ENCODE data around the gene DGCR6.
"Not testable (repeated sequence)": the region's sequence is repeated elsewhere in the genome, so short reads cannot be mapped to it uniquely, and the experiment has no call there.

Gene DGCR6

GRCh38 chr22:18927573-18927972 lies 21.5 kb downstream of the DGCR6 start:
- in situ Hi-C loops (cut with HindIII; ENCODE audit: low sequenced_read_pairs): no loop called here
- H3K4me3 ChIP-seq (ENCODE audit: low read depth, low read length): no peak overlapping the region
- TF ChIP-seq CTCF (IDR thresholded peaks at IDR 0.05; ENCODE audit: low read depth, low read length, missing control alignments): no peak
- DNase-seq (ENCODE audit: low read depth): no peak

GRCh38 chr22:18929459-18929858 lies 23.3 kb downstream of the DGCR6 start:
- no peak for TF ChIP-seq CTCF (IDR thresholded peaks at IDR 0.05; ENCODE audit: low read depth, low read length, missing control alignments)
- no peak for DNase-seq (ENCODE audit: low read depth)
- in situ Hi-C loops (cut with HindIII; ENCODE audit: low sequenced_read_pairs): no loop called here
- H3K4me3 ChIP-seq (ENCODE audit: low read depth, low read length): no peak overlapping the region

GRCh38 chr22:18931905-18932652 lies 26.0 kb downstream of the DGCR6 start:
- no peak overlapping the region for H3K4me3 ChIP-seq (ENCODE audit: low read depth, low read length)
- in situ Hi-C loops (cut with HindIII; ENCODE audit: low sequenced_read_pairs): no loop called here
- no peak for TF ChIP-seq CTCF (IDR thresholded peaks at IDR 0.05; ENCODE audit: low read depth, low read length, missing control alignments)
- no peak for DNase-seq (ENCODE audit: low read depth)

- no peak for TF ChIP-seq CTCF (IDR thresholded peaks at IDR 0.05; ENCODE audit: low read depth, low read length, missing control alignments)
- no peak for DNase-seq (ENCODE audit: low read depth)
- in situ Hi-C loops (cut with HindIII; ENCODE audit: low sequenced_read_pairs): no loop called here
- no peak overlapping the region for H3K4me3 ChIP-seq (ENCODE audit: low read depth, low read length)
Measured at GRCh38 chr22:18933914-18934313, 27.8 kb downstream of the DGCR6 start.

GRCh38 chr22:18934688-18935087 lies 28.6 kb downstream of the DGCR6 start:
- DNase-seq (ENCODE audit: low read depth); H3K4me3 ChIP-seq (ENCODE audit: low read depth, low read length); in situ Hi-C loops (cut with HindIII; ENCODE audit: low sequenced_read_pairs): not testable (repeated sequence)

- no peak within 1 kb of the TSS for H3K4me3 ChIP-seq (ENCODE audit: low read depth, low read length)
- in situ Hi-C loops (cut with HindIII; ENCODE audit: low sequenced_read_pairs): no loop called here
- no peak for TF ChIP-seq CTCF (IDR thresholded peaks at IDR 0.05; ENCODE audit: low read depth, low read length, missing control alignments)
- no peak for DNase-seq (ENCODE audit: low read depth)
Measured at GRCh38 chr22:18935889-18936529, 29.9 kb downstream of the DGCR6 start, which contains the start of gene PRODH. PRODH (minus strand) TSS chr22:18936293; CDS start chr22:18936287, 6 bp downstream.

GRCh38 chr22:18938691-18939090 lies 32.6 kb downstream of the DGCR6 start:
- in situ Hi-C loops (cut with HindIII; ENCODE audit: low sequenced_read_pairs); H3K4me3 ChIP-seq (ENCODE audit: low read depth, low read length); DNase-seq (ENCODE audit: low read depth): not testable (repeated sequence)

- H3K4me3 ChIP-seq (ENCODE audit: low read depth, low read length); in situ Hi-C loops (cut with HindIII; ENCODE audit: low sequenced_read_pairs); DNase-seq (ENCODE audit: low read depth): not testable (repeated sequence)
Measured at GRCh38 chr22:18947105-18947504, 41.0 kb downstream of the DGCR6 start.
